ENCODE measurements around the gene ACP4. TPM values are rescaled to one million over a fixed set of nuclear protein-coding genes. Genes with fewer than 3 reads are reported as not detected.

The ACP4 gene
- total and polyA plus RNA-seq, 3 donors from 2014 or later, result 0.43 to 4.0 (median 1.9) TPM

DNA sequence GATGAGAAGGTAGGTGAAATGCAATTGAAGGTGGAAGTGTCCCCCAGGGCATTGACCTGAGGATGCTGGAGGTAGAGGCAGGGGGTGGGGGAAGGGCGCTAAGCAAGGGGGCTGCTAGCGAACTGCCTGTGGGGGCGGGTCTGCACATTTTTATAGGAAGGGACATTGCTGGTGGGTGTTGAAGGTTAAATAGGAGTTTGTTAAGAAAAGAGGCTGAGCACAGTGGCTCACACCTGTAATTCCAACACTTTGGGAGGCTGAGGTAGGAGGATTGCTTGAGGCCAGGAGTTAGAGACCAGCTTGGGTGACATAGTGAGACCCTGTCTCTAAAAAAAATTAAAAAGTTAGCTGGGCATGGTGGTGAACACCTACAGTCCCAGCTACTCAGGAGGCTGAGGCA is 5.5 kb upstream of the ACP4 start:
- no peak overlapping the region for H3K4me3 ChIP-seq
- no peaks in the 10 kb centered on the region for H3K27me3 ChIP-seq
- no peak for DNase-seq
- no peaks in the 10 kb centered on the region for H3K36me3 ChIP-seq (ENCODE audit: low read depth, missing control alignments)
- intact Hi-C loops (cut with DNase I; ENCODE audit: low total_unique reads), result no loop called here
- WGBS, 2 donors, result 91 to 100% methylated on average over 3 of the region's 3 CpGs
- no peaks in the 10 kb centered on the region for H3K4me1 ChIP-seq
- H3K27ac ChIP-seq, result no peak overlapping the region
- TF ChIP-seq, protein P1, sequence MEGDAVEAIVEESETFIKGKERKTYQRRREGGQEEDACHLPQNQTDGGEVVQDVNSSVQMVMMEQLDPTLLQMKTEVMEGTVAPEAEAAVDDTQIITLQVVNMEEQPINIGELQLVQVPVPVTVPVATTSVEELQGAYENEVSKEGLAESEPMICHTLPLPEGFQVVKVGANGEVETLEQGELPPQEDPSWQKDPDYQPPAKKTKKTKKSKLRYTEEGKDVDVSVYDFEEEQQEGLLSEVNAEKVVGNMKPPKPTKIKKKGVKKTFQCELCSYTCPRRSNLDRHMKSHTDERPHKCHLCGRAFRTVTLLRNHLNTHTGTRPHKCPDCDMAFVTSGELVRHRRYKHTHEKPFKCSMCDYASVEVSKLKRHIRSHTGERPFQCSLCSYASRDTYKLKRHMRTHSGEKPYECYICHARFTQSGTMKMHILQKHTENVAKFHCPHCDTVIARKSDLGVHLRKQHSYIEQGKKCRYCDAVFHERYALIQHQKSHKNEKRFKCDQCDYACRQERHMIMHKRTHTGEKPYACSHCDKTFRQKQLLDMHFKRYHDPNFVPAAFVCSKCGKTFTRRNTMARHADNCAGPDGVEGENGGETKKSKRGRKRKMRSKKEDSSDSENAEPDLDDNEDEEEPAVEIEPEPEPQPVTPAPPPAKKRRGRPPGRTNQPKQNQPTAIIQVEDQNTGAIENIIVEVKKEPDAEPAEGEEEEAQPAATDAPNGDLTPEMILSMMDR (IDR thresholded peaks at IDR 0.05), result no peak
- no peak for TF ChIP-seq POLR2A (IDR thresholded peaks at IDR 0.05)
- no peaks in the 10 kb centered on the region for H3K9me3 ChIP-seq

DNA sequence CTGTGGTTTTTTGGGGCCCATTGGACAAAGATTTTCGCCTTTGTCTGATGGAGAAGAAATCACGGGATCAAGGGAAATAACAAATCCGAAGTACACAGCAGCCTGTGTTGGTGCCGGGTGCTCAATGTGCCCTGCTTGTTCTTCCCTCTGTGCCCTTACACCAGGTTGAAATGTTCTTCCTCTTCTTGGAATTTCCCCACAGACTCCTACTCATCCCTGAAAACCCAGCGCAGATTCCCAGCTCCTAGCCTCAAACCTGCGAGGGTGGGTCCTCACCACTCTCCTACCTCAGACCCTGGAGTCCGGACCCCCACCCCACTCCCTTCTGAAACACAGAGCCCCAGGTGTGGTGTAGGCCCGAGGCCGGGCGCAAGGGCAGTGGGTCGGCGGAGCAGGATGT is 4.9 kb upstream of the ACP4 start:
- no peak overlapping the region for H3K4me3 ChIP-seq
- TF ChIP-seq, protein P1 (IDR thresholded peaks at IDR 0.05), result no peak
- TF ChIP-seq POLR2A (IDR thresholded peaks at IDR 0.05), result no peak
- H3K27ac ChIP-seq, result no peak overlapping the region
- H3K27me3 ChIP-seq, result no peaks in the 10 kb centered on the region
- intact Hi-C loops (cut with DNase I; ENCODE audit: low total_unique reads), result no loop called here
- H3K9me3 ChIP-seq, result no peaks in the 10 kb centered on the region
- 79 to 92% methylated on average over 5 to 12 of the region's 12 CpGs for WGBS, 2 donors
- H3K4me1 ChIP-seq, result no peaks in the 10 kb centered on the region
- H3K36me3 ChIP-seq (ENCODE audit: low read depth, missing control alignments), result no peaks in the 10 kb centered on the region
- no peak for DNase-seq

DNA sequence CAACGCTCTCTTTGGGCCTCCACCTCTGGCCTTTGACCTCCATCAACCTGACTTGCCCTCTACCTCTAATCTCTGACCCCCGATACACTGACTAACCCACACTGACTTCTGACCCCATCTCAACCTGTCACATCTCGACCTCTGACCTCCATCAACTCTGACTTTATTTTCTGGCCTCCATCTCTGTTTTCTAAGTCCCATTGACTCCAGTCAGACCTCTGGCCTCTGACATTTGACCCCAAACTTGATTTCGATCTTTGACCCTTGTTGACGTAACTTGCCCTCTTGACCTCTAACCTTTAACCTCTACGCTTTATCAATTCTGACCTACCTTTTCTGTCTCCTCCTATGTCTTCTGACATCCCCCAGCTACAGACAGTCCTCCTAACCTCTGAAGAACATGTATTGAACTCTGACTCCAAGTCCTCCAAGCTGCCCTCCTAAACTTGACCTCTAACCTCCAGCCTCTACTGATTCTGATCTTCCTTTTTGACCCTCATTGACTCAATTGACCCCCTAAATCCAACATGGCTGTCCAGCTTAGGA is 780 bp downstream of the ACP4 start:
- DNase-seq, result no peak
- intact Hi-C loops (cut with DNase I; ENCODE audit: low total_unique reads), result loop anchor here (10.0 kb wide), 1 partner anchor 426 kb away; the partner anchor contains the start of gene NAPSA

DNA sequence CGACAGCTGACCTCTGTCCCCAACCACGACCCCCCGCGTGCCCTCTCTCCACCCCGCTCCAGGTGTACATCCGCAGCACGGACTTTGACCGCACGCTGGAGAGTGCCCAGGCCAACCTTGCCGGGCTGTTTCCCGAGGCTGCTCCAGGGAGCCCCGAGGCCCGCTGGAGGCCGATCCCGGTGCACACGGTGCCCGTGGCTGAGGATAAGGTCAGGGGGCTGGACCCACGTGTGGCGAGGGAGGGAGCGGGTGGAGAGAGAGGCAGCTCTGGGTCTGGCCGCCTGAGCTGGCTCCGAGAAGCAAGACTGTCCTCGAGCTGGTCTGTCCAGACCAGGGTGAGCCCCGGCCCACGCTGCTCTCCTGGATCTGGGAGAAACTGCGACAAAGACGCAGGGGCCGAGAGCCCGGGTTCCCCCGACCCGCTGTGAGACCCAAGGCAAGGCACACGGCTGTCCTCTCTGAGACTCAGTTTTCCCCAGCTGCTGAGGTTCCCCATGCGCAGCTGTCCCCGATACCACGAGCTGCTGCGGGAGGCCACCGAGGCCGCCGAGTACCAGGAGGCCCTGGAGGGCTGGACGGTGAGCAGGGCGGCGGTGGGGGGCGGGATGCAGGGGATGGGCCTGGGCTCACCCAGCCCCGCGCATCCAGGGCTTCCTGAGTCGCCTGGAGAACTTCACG is 1.5 kb downstream of the ACP4 start:
- intact Hi-C loops (cut with DNase I; ENCODE audit: low total_unique reads), result loop anchor here (10.0 kb wide), 1 partner anchor 427 kb away; the partner anchor contains the start of gene NAPSA
- Histone ChIP-seq H3K4me3 (no peak overlapping the region), H3K9me3 (no peaks in the 10 kb centered on the region), H3K36me3 (ENCODE audit: low read depth, missing control alignments) (no peaks in the 10 kb centered on the region), H3K27me3 (no peaks in the 10 kb centered on the region), H3K27ac (no peak overlapping the region), H3K4me1 (no peaks in the 10 kb centered on the region)
- 66 to 82% methylated on average over 4 to 47 of the region's 47 CpGs for WGBS, 2 donors
- TF ChIP-seq, protein P1 (IDR thresholded peaks at IDR 0.05), result no peak
- no peak for TF ChIP-seq POLR2A (IDR thresholded peaks at IDR 0.05)
- no peak for DNase-seq

More for the DNA sequence above, 780 bp downstream of the ACP4 start:
- Histone ChIP-seq H3K4me3 (no peak overlapping the region), H3K4me1 (no peaks in the 10 kb centered on the region), H3K27ac (no peak overlapping the region), H3K9me3 (no peaks in the 10 kb centered on the region), H3K36me3 (ENCODE audit: low read depth, missing control alignments) (no peaks in the 10 kb centered on the region), H3K27me3 (no peaks in the 10 kb centered on the region)
- TF ChIP-seq POLR2A (IDR thresholded peaks at IDR 0.05), result no peak
- TF ChIP-seq, protein P1 (IDR thresholded peaks at IDR 0.05), result no peak
- WGBS, 2 donors, result 87 to 89% methylated on average over 6 of the region's 6 CpGs

Data from testis (tissue), 3 donors.